ENCODE results near the gene P2RY14.

DNA sequence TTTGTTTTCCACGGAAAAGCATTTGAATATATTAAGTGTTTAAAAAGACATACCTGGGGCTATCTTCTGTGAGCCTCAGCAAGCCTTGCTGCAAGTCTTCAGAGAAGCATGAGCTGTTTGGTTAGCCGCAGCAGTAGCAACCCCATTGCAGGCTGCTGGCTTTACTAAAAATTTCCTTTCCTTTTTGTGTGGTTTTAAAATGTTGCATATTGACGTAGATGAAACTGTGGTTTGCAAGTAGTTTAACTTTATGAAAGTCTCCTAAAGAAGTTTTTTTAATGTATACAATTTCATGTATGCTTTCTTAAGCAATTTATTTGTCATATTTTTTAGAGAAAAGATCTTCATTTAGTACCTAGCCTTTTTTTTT, 75.3 kb downstream of the P2RY14 start, which contains the start of gene GPR171:
- TF ChIP-seq GRHL2 (CRISPR knock-in tag; IDR thresholded peaks at IDR 0.05; ENCODE audit: insufficient replicate concordance, severe bottlenecking) (no peak), ZNF138 (CRISPR knock-in tag; conservative IDR thresholded peaks at IDR 0.05) (no peak), ATF3 (CRISPR knock-in tag; conservative IDR thresholded peaks at IDR 0.05) (no peak), ZNF396 (CRISPR knock-in tag; IDR thresholded peaks at IDR 0.05; ENCODE audit: borderline replicate concordance) (no peak), NR3C1 (CRISPR knock-in tag; conservative IDR thresholded peaks at IDR 0.05; ENCODE audit: low read depth) (no peak)
- TF ChIP-seq, protein P1, sequence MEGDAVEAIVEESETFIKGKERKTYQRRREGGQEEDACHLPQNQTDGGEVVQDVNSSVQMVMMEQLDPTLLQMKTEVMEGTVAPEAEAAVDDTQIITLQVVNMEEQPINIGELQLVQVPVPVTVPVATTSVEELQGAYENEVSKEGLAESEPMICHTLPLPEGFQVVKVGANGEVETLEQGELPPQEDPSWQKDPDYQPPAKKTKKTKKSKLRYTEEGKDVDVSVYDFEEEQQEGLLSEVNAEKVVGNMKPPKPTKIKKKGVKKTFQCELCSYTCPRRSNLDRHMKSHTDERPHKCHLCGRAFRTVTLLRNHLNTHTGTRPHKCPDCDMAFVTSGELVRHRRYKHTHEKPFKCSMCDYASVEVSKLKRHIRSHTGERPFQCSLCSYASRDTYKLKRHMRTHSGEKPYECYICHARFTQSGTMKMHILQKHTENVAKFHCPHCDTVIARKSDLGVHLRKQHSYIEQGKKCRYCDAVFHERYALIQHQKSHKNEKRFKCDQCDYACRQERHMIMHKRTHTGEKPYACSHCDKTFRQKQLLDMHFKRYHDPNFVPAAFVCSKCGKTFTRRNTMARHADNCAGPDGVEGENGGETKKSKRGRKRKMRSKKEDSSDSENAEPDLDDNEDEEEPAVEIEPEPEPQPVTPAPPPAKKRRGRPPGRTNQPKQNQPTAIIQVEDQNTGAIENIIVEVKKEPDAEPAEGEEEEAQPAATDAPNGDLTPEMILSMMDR (IDR thresholded peaks at IDR 0.05) = no peak
